ENCODE results near the gene STARD5.
A peak's percentile ranks its signal among the peaks of the same experiment; 100 is the strongest.

Gene STARD5

GRCh38 chr15:81275711-81276392 lies 48.1 kb downstream of the STARD5 start:
- ATAC-seq (ENCODE audit: insufficient read depth, low read depth) = no peak
- H3K27me3 ChIP-seq (ENCODE audit: insufficient read depth, low read length, poor library complexity) = no peaks in the 10 kb centered on the region
- H3K9ac ChIP-seq (ENCODE audit: low read depth, low read length) = no peak overlapping the region
- H3K4me3 ChIP-seq (ENCODE audit: low read depth in 1 of 2, low read length in 2 of 2) = no peak overlapping the region
- peaks cover 12% of the 10 kb centered on the region for H3K9me3 ChIP-seq (ENCODE audit: insufficient read depth, low read length, severe bottlenecking)
- no peaks in the 10 kb centered on the region for H3K36me3 ChIP-seq (ENCODE audit: insufficient read depth, low read length)
- H3K27ac ChIP-seq (ENCODE audit: low read length) = no peak overlapping the region; the same call in 1 of the 2 replicates
- H3K4me1 ChIP-seq (ENCODE audit: insufficient read depth, low read length) = peaks cover 9% of the 10 kb centered on the region
- H2AFZ ChIP-seq (ENCODE audit: low read depth, low read length) = peak overlapping the region; percentile 2; the same call in 1 of the 2 replicates
- TF ChIP-seq EZH2 (IDR thresholded peaks at IDR 0.05; ENCODE audit: borderline replicate concordance, low read depth, low read length, severe bottlenecking) = no peak
- no peak for TF ChIP-seq CTCF (IDR thresholded peaks at IDR 0.05; ENCODE audit: borderline replicate concordance, extremely low read depth, low read length, poor library complexity, severe bottlenecking)
- no peaks in the 10 kb centered on the region for H4K20me1 ChIP-seq (ENCODE audit: insufficient read depth, low read length)
- H3K79me2 ChIP-seq (ENCODE audit: insufficient read depth, low read length) = no peaks in the 10 kb centered on the region
- no peak for DNase-seq
- no peak overlapping the region for H3K4me2 ChIP-seq (ENCODE audit: insufficient read depth, low read length)

GRCh38 chr15:81274931-81275707 lies 48.8 kb downstream of the STARD5 start:
- H3K4me2 ChIP-seq (ENCODE audit: insufficient read depth, low read length) = no peak overlapping the region
- H3K27me3 ChIP-seq (ENCODE audit: insufficient read depth, low read length, poor library complexity) = no peaks in the 10 kb centered on the region
- ATAC-seq (ENCODE audit: insufficient read depth, low read depth) = peak; percentile 96
- peak; percentile 97 for TF ChIP-seq CTCF (IDR thresholded peaks at IDR 0.05; ENCODE audit: borderline replicate concordance, extremely low read depth, low read length, poor library complexity, severe bottlenecking)
- TF ChIP-seq EZH2 (IDR thresholded peaks at IDR 0.05; ENCODE audit: borderline replicate concordance, low read depth, low read length, severe bottlenecking) = no peak
- H3K4me3 ChIP-seq (ENCODE audit: low read depth in 1 of 2, low read length in 2 of 2) = no peak overlapping the region
- peaks cover 9% of the 10 kb centered on the region for H3K4me1 ChIP-seq (ENCODE audit: insufficient read depth, low read length)
- H3K79me2 ChIP-seq (ENCODE audit: insufficient read depth, low read length) = no peaks in the 10 kb centered on the region
- peak overlapping the region; percentile 24; the same call in 1 of the 2 replicates for H3K27ac ChIP-seq (ENCODE audit: low read length)
- H3K9me3 ChIP-seq (ENCODE audit: insufficient read depth, low read length, severe bottlenecking) = peaks cover 12% of the 10 kb centered on the region
- H2AFZ ChIP-seq (ENCODE audit: low read depth, low read length) = peak overlapping the region; percentile 35; the same call in 1 of the 2 replicates
- H4K20me1 ChIP-seq (ENCODE audit: insufficient read depth, low read length) = no peaks in the 10 kb centered on the region
- DNase-seq = peak; percentile 75
- H3K9ac ChIP-seq (ENCODE audit: low read depth, low read length) = no peak overlapping the region
- no peaks in the 10 kb centered on the region for H3K36me3 ChIP-seq (ENCODE audit: insufficient read depth, low read length)

GRCh38 chr15:81274255-81274654 lies 49.7 kb downstream of the STARD5 start:
- Histone ChIP-seq H2AFZ (ENCODE audit: low read depth, low read length) (no peak overlapping the region), H3K4me1 (ENCODE audit: insufficient read depth, low read length) (peaks cover 12% of the 10 kb centered on the region), H3K9me3 (ENCODE audit: insufficient read depth, low read length, severe bottlenecking) (peaks cover 12% of the 10 kb centered on the region), H3K4me2 (ENCODE audit: insufficient read depth, low read length) (no peak overlapping the region), H3K9ac (ENCODE audit: low read depth, low read length) (no peak overlapping the region), H3K27me3 (ENCODE audit: insufficient read depth, low read length, poor library complexity) (no peaks in the 10 kb centered on the region), H3K36me3 (ENCODE audit: insufficient read depth, low read length) (no peaks in the 10 kb centered on the region), H3K27ac (ENCODE audit: low read length) (no peak overlapping the region), H4K20me1 (ENCODE audit: insufficient read depth, low read length) (no peaks in the 10 kb centered on the region), H3K79me2 (ENCODE audit: insufficient read depth, low read length) (no peaks in the 10 kb centered on the region), H3K4me3 (ENCODE audit: low read depth in 1 of 2, low read length in 2 of 2) (no peak overlapping the region)
- no peak for DNase-seq
- TF ChIP-seq CTCF (IDR thresholded peaks at IDR 0.05; ENCODE audit: borderline replicate concordance, extremely low read depth, low read length, poor library complexity, severe bottlenecking) (no peak), EZH2 (IDR thresholded peaks at IDR 0.05; ENCODE audit: borderline replicate concordance, low read depth, low read length, severe bottlenecking) (no peak)
- no peak for ATAC-seq (ENCODE audit: insufficient read depth, low read depth)

Data from DND-41 (cell line).